Suprapubic skin (tissue), 4 donors: ENCODE data around the gene DOK5. TPM values are rescaled to one million over a fixed set of nuclear protein-coding genes. Genes with fewer than 3 reads are reported as not detected.

Source experiments
- DNase-seq, 2 donors: peaks; one replicate each; pipeline ENCODE4 v3.0.0-alpha.2; 2019; ENCODE audit warnings: low spot score in 2 of 2
- H3K27ac ChIP-seq: fragments of 200-600 bp; sonication (generic); one replicate; pipeline ENCODE4 v1.5.1; 2019
- H3K27me3 ChIP-seq: fragments of 200-600 bp; sonication (generic); one replicate; pipeline ENCODE4 v1.5.1; 2019
- H3K36me3 ChIP-seq: fragments of 200-600 bp; sonication (generic); one replicate; pipeline ENCODE4 v1.5.1; 2019
- H3K4me1 ChIP-seq: fragments of 200-600 bp; sonication (generic); one replicate; pipeline ENCODE4 v1.5.1; 2019
- H3K4me3 ChIP-seq: fragments of 200-600 bp; sonication (generic); one replicate; pipeline ENCODE4 v1.5.1; 2019; ENCODE audit warnings: mild to moderate bottlenecking
- H3K9me3 ChIP-seq: fragments of 200-600 bp; sonication (generic); one replicate; pipeline ENCODE4 v1.5.1; 2019
- EP300 ChIP-seq: sonication (generic); formaldehyde crosslinking; IDR thresholded peaks from one replicate; pipeline ENCODE4 v1.6.1; 2017; ENCODE audit warnings: antibody characterized with exemption
- POLR2A ChIP-seq, 2 donors: fragments of 450-650 bp; IDR thresholded peaks; one replicate each; pipeline ENCODE4 v1.6.1; 2017; ENCODE audit warnings: antibody characterized with exemption in 2 of 2, mild to moderate bottlenecking in 2 of 2, moderate library complexity in 2 of 2
- POLR2AphosphoS5 ChIP-seq, 3 donors: sonication (generic); formaldehyde crosslinking; IDR thresholded peaks; one replicate each; pipeline ENCODE4 v1.6.1; 2017; ENCODE audit warnings: antibody characterized with exemption in 3 of 3
- WGBS: methylation state at CpG from one replicate; pipeline ENCODE4 v1.1.5; 2018; 5-methylcytosine and 5-hydroxymethylcytosine counted together
- total RNA-seq, 4 donors: library from RNA; depleted of rRNA; stranded (reverse); fragments of >200 nt; gene quantifications; one replicate each; pipeline ENCODE4 v1.1.0, GENCODE V29; 2016
- TF ChIP-seq, protein P1 (sequence below), 2 donors: fragments of 200-600 bp in 1 of 2; fragments of 450-650 bp in 1 of 2; sonication (generic) in 1 of 2; IDR thresholded peaks; one replicate each; pipeline ENCODE4 v1.5.1; 2016 to 2019; ENCODE audit warnings: antibody characterized with exemption in 2 of 2, mild to moderate bottlenecking in 1 of 2, moderate library complexity in 1 of 2

DOK5 gene
- 1 to 10 TPM in 1 of 4 donors, under 1 TPM in 2, not detected in 1; 0.23 to 1.2 (median 0.89) TPM for total RNA-seq

- WGBS = 1% methylated on average over 68 of the region's 71 CpGs
- Histone ChIP-seq H3K27ac (no peak within 1 kb of the TSS), H3K36me3 (no peaks in the 10 kb centered on the region), H3K27me3 (peaks cover 54% of the 10 kb centered on the region), H3K9me3 (no peaks in the 10 kb centered on the region), H3K4me3 (peak within 1 kb of the TSS; percentile 58), H3K4me1 (peaks cover 20% of the 10 kb centered on the region)
- TF ChIP-seq POLR2AphosphoS5 (IDR thresholded peaks at IDR 0.05) = no peak
- TF ChIP-seq, protein P1, sequence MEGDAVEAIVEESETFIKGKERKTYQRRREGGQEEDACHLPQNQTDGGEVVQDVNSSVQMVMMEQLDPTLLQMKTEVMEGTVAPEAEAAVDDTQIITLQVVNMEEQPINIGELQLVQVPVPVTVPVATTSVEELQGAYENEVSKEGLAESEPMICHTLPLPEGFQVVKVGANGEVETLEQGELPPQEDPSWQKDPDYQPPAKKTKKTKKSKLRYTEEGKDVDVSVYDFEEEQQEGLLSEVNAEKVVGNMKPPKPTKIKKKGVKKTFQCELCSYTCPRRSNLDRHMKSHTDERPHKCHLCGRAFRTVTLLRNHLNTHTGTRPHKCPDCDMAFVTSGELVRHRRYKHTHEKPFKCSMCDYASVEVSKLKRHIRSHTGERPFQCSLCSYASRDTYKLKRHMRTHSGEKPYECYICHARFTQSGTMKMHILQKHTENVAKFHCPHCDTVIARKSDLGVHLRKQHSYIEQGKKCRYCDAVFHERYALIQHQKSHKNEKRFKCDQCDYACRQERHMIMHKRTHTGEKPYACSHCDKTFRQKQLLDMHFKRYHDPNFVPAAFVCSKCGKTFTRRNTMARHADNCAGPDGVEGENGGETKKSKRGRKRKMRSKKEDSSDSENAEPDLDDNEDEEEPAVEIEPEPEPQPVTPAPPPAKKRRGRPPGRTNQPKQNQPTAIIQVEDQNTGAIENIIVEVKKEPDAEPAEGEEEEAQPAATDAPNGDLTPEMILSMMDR (IDR thresholded peaks at IDR 0.05) = no peak
- no peak for TF ChIP-seq POLR2A (IDR thresholded peaks at IDR 0.05)
- DNase-seq = peak in 1 of 2 donors; percentile 60
These were observed at the start of gene DOK5 for GRCh38 chr20:54475334-54476168. TSS of gene DOK5 (plus strand) at chr20:54475593. CDS start at chr20:54475947, 354 bp downstream.

DNA sequence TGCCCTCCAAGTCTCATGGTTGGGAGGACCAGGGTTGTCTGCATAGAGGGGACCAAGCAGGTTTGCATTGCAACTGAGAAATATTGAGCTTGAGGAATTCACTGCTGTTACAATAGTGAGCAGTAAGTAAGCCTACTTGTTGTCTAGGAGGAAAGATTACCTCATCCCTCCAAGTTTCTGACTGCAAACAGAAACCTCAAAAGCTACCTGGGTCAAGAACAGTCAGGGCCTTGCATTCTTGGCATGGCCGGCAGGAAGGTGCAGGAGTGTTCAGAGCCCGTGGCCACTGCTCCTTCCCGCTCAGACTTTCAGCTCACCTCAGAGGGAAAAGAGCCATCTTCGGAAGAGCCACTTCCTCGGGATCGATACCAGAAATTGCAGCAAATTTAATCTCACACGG is 46.0 kb upstream of the DOK5 start:
- TF ChIP-seq POLR2A (IDR thresholded peaks at IDR 0.05) (no peak), EP300 (no peak), POLR2AphosphoS5 (IDR thresholded peaks at IDR 0.05) (no peak)
- TF ChIP-seq, protein P1 (IDR thresholded peaks at IDR 0.05) = no peak

DNA sequence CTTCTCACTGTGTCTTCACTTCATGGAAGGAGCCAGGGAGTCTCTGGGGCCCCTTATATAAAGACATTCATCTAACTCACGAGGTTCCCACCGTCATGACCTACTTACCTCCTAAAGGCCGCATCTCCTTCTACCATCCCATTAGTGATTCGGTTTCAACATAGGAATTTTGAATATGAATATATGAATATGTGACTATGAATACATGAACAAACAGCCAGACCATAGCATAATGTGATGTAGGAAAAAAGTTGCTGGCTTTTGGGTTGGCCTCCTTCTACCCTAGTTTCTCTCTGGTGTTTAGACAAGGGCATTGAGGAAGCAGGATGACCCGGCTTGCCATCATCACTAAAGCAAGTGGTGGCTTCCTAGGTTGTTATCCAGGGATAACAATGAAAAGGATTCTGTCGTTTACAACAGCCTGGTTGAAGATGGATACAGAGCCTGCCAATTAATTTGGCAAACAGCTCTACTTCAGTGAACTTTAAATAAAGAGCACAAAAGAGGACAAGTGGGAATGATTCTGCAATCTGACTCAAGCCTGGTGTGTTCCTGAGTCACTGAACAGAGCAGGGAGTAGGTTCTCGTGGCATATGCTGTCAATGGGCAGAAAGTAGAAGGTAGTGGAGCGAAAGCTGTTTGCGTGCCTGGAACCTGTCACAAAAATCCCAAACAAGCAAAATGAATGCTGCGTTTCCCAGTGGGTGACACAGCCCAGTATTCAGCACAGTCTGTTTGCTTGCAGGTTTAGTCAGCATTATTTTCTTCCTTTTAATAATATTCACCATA is 44.0 kb upstream of the DOK5 start:
- WGBS = 72% methylated on average over 10 of the region's 10 CpGs
- TF ChIP-seq POLR2AphosphoS5 (IDR thresholded peaks at IDR 0.05) (no peak), EP300 (no peak), POLR2A (IDR thresholded peaks at IDR 0.05) (no peak)
- TF ChIP-seq, protein P1 (IDR thresholded peaks at IDR 0.05) = no peak

More for the DNA sequence above, 46.0 kb upstream of the DOK5 start:
- Histone ChIP-seq H3K9me3 (peaks cover 9% of the 10 kb centered on the region), H3K27ac (no peak overlapping the region), H3K4me3 (no peak overlapping the region), H3K27me3 (no peaks in the 10 kb centered on the region), H3K4me1 (no peaks in the 10 kb centered on the region), H3K36me3 (no peaks in the 10 kb centered on the region)
- 83% methylated on average over 7 of the region's 7 CpGs for WGBS
- no peak for DNase-seq

DNA sequence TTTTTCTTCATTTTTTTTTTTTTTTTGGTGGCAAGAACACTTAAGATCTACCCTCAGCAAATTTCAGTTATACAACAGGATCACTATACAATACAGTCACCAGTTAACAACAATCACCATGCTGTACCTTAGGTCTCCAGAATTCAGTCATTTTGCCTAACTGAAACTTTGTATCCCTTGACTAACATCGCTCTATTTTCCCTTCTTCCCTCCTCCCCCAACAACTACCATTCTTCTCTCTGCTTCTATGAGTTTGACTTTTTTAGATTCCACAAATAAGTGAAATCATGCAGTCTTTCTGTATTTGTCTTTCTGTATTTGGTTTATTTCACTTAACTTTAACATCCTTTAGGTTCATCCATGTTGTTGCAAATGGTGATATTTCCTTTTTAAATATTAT is 42.4 kb upstream of the DOK5 start:
- Histone ChIP-seq H3K27ac (no peak overlapping the region), H3K9me3 (no peaks in the 10 kb centered on the region), H3K27me3 (no peaks in the 10 kb centered on the region), H3K4me3 (no peak overlapping the region), H3K36me3 (no peaks in the 10 kb centered on the region), H3K4me1 (no peaks in the 10 kb centered on the region)
- DNase-seq = no peak
- TF ChIP-seq EP300 = no peak
- TF ChIP-seq POLR2AphosphoS5 (IDR thresholded peaks at IDR 0.05) = no peak
- TF ChIP-seq, protein P1 (IDR thresholded peaks at IDR 0.05) = no peak
- TF ChIP-seq POLR2A (IDR thresholded peaks at IDR 0.05) = no peak
- 89% methylated on average over 1 of the region's 1 CpG for WGBS

More for the DNA sequence above, 44.0 kb upstream of the DOK5 start:
- H3K27ac ChIP-seq = no peak overlapping the region
- no peaks in the 10 kb centered on the region for H3K4me1 ChIP-seq
- DNase-seq = no peak
- no peaks in the 10 kb centered on the region for H3K27me3 ChIP-seq
- no peak overlapping the region for H3K4me3 ChIP-seq
- no peaks in the 10 kb centered on the region for H3K9me3 ChIP-seq
- no peaks in the 10 kb centered on the region for H3K36me3 ChIP-seq

DNA sequence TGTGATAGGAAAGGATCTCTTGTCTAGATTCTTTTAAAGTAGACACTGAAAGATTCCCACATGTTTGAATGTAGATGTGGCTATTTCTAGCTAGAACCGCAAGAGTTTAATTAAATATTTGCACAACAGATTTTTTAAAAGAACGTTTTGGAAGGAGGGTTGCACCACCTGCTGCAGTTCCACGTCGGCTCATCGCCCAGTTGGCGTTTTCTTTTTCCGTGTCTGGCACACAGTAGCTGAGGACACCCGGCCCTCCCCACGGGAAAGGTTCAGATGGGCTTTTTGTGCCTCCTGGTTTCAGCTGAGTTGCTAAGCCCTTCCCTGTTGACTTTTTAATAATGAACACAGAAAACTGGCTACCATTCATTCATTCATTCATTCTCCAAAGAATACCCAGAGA is 41.8 kb upstream of the DOK5 start:
- no peaks in the 10 kb centered on the region for H3K27me3 ChIP-seq
- no peak overlapping the region for H3K4me3 ChIP-seq
- no peak for DNase-seq
- WGBS = 84% methylated on average over 9 of the region's 9 CpGs
- H3K9me3 ChIP-seq = no peaks in the 10 kb centered on the region
- no peaks in the 10 kb centered on the region for H3K36me3 ChIP-seq
- TF ChIP-seq POLR2AphosphoS5 (IDR thresholded peaks at IDR 0.05) = no peak
- TF ChIP-seq, protein P1 (IDR thresholded peaks at IDR 0.05) = no peak
- no peak for TF ChIP-seq POLR2A (IDR thresholded peaks at IDR 0.05)
- no peak for TF ChIP-seq EP300
- H3K4me1 ChIP-seq = no peaks in the 10 kb centered on the region
- no peak overlapping the region for H3K27ac ChIP-seq
